Skeletal muscle tissue (tissue), 4 donors: ENCODE results near the gene MEG3. TPM values are rescaled to one million over a fixed set of nuclear protein-coding genes. Genes with fewer than 3 reads are reported as not detected.

Source experiments
- H3K27ac ChIP-seq: one replicate; pipeline ENCODE4 v1.7.0; 2013; ENCODE audit warnings: mild to moderate bottlenecking, low read depth, low read length, inconsistent platforms
- H3K27me3 ChIP-seq, 3 donors: one replicate each; pipeline ENCODE4 v1.7.0; 2013; ENCODE audit warnings: low read length in 3 of 3; ENCODE audit not compliant: control insufficient read depth in 3 of 3, insufficient read depth in 3 of 3
- H3K36me3 ChIP-seq, 3 donors: one replicate each; pipeline ENCODE4 v1.7.0; 2013; ENCODE audit warnings: low read length in 3 of 3; ENCODE audit not compliant: control insufficient read depth in 3 of 3, insufficient read depth in 3 of 3
- H3K4me1 ChIP-seq, 3 donors: one replicate each; pipeline ENCODE4 v1.7.0; 2013; ENCODE audit warnings: low read length in 3 of 3, mild to moderate bottlenecking in 3 of 3; ENCODE audit not compliant: control insufficient read depth in 3 of 3, insufficient read depth in 3 of 3
- H3K4me3 ChIP-seq, 3 donors: one replicate each; pipeline ENCODE4 v1.7.0; 2013; ENCODE audit warnings: low read length in 3 of 3
- H3K9ac ChIP-seq, 3 donors: one replicate each; pipeline ENCODE4 v1.7.0; 2013; ENCODE audit warnings: low read length in 3 of 3, mild to moderate bottlenecking in 3 of 3, moderate library complexity in 2 of 3, low read depth in 1 of 3
- H3K9me3 ChIP-seq, 3 donors: one replicate each; pipeline ENCODE4 v1.7.0; 2013; ENCODE audit warnings: low read length in 3 of 3; ENCODE audit not compliant: control insufficient read depth in 3 of 3
- total RNA-seq: library from RNA; depleted of rRNA; stranded (reverse); fragments of >200 nt; gene quantifications from one replicate; pipeline ENCODE4 v1.2.3, GENCODE V29; 2014
- donor health status: Osteomylitis.

Gene MEG3
- 587 TPM for total RNA-seq

DNA sequence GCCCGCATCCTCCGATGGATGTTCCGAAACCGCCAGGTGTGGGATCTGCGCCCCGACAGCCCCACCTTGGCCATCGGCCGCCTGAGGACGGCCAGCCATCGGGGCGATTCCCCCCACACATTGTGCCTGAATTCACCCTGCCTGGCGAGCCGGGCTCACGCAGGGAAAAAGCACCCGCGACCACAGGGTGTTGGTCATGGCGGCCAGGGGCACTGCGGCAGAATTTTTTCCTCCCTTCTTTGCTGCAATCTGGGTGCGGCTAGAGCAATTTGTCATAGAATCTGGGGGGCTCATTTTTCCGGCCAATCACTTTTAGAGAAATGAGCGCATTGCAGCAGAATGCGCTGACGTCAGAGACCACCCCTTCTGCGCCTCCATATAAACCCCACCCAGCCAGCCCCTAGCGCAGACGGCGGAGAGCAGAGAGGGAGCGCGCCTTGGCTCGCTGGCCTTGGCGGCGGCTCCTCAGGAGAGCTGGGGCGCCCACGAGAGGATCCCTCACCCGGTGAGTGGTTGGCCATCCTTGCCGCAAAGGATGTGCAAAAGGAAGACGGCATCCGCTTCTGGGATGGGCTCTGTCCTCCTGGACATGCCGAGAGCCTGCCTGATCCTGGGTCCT lies at the start of gene MEG3:
Gene MEG3, plus strand, starts transcription at position 406 of the 619 bp plus-strand sequence.
- Histone ChIP-seq H3K9ac (peak within 1 kb of the TSS in 2 of 3 donors; percentile 33 to 43), H3K36me3 (no peaks in the 10 kb centered on the region), H3K4me3 (peak within 1 kb of the TSS; percentile 31 to 52 (median 45)), H3K9me3 (no peaks in the 10 kb centered on the region), H3K27me3 (peaks cover 26 to 44% (median 32%) of the 10 kb centered on the region in 3 donors), H3K4me1 (peaks cover 0 to 4% (median 0%) of the 10 kb centered on the region in 3 donors), H3K27ac (peak within 1 kb of the TSS; percentile 36)

DNA sequence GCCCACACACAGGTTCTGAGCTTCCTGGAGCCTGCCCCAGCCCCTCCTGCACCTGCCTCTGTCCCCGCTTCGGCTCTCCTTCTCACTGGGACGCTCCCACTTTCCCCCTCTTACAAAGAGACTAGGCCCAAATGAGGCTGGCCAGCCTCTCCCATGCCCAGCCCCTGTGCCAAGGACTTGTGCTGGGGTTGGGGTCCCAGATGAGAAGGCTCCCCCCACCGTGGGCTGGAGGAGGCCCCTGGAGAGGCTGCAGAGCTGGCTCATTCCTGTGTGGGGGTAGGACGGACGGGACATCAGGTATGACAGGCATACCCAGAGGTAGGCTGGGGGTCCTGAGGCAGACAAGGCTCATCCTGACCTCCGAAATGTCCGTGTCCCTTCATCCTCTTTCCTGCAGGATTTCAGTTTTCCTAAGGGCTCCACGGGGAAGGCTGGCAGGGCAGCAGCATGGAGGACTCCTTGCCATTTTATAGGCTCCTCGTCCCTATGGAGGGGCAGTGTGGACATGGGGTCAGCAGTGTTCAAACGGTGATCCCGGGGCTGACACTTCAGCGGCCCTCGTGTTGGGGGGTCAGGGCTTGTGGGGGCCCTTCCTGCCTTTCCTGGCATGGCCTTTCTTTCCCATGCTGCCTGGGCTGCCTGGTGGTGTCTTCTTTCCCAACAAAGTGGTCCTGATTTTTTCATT lies 49.1 kb upstream of the MEG3 start:
- H3K9ac ChIP-seq: peak overlapping the region in 1 of 3 donors; percentile 54
- no peaks in the 10 kb centered on the region for H3K9me3 ChIP-seq
- H3K27me3 ChIP-seq: peaks cover 0 to 15% (median 15%) of the 10 kb centered on the region in 3 donors
- H3K4me3 ChIP-seq: no peak overlapping the region
- peaks cover 24 to 44% (median 38%) of the 10 kb centered on the region in 3 donors for H3K4me1 ChIP-seq
- no peak overlapping the region for H3K27ac ChIP-seq
- H3K36me3 ChIP-seq: no peaks in the 10 kb centered on the region

DNA sequence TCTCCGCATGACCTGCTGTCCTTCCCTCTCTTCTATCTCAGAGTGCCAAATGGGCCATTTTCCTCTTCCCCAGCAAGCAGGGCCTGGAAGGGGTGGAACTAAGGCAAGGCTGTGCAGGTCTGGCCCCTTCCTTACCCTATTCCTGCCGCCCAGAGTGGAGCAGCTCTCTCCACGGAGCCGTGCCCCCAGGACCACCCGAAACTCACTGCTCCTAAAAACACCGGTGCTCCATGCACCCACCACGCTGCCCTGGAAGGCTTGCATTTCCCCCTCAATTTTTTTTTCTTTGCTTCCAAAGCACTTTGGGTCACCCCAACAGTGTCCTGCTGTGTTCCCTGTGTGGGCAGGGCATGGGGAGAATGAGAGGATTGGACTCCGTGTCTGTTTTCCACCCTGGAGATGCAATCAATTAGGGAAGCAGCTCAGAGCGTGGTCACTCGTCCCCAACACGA lies 48.5 kb upstream of the MEG3 start:
- Histone ChIP-seq H3K4me1 (peaks cover 24 to 44% (median 38%) of the 10 kb centered on the region in 3 donors), H3K27ac (peak overlapping the region; percentile 71), H3K27me3 (peaks cover 0 to 11% (median 11%) of the 10 kb centered on the region in 3 donors), H3K9me3 (no peaks in the 10 kb centered on the region), H3K36me3 (no peaks in the 10 kb centered on the region), H3K9ac (peak overlapping the region in 1 of 3 donors; percentile 54), H3K4me3 (no peak overlapping the region)

DNA sequence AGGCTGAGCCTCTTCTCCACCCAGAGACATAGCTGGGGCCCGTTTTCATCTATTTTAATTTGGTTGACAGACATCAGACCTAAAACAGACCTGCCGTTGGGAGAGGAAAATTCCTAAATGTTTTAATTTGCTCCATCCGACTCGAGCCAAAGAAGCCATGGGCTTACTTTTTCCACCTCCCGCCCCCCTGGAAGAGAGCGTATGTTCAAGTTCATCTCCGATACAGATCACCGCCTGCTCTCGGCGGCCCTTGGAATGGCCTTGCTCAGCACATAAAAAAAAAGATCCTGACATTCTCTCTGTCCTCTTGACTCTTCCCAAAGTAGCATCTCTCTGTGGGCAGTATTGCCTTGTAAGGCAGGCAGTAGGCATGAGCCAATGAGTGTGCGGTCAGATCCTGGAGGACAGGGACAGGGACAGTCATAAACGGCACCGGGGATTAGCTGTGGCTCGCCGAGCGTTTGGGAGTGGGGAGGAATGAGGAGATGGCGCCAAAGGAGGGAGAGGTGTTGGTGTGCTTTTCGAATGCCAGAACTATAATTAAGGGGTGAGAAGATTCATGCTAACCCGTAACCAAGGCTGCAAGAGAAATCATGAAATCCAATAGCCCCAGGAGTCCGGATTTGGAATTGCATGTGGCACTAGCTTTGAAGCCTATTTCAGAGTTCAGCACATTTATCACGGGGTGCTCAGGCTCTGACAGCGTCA lies 47.9 kb upstream of the MEG3 start:
- peaks cover 0 to 11% (median 9%) of the 10 kb centered on the region in 3 donors for H3K27me3 ChIP-seq
- H3K27ac ChIP-seq: peak overlapping the region; percentile 71
- peaks cover 24 to 44% (median 38%) of the 10 kb centered on the region in 3 donors for H3K4me1 ChIP-seq
- no peaks in the 10 kb centered on the region for H3K36me3 ChIP-seq
- no peak overlapping the region for H3K4me3 ChIP-seq
- no peaks in the 10 kb centered on the region for H3K9me3 ChIP-seq
- peak overlapping the region in 1 of 3 donors; percentile 54 for H3K9ac ChIP-seq

DNA sequence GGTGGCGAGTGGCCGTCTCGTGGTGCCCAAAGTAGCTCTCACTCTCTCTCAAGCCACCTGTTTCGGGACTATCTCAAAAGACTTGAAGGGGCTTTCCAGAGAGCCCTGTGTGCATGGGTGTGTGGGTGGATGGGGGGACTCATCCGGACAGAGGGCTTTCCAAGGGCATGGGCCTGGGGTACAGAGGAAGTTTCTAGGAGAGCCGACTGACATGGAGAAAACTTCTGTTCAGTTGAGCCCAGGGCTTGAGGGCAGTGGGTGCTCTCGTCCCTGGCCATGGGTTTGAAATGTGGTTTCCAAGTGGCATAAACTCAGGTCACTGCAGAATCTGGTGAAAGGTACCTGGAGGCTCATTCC lies 47.4 kb upstream of the MEG3 start:
- H3K9me3 ChIP-seq: no peaks in the 10 kb centered on the region
- peak overlapping the region in 1 of 3 donors; percentile 29 for H3K4me3 ChIP-seq
- peak overlapping the region in 1 of 3 donors; percentile 50 for H3K9ac ChIP-seq
- peaks cover 24 to 44% (median 38%) of the 10 kb centered on the region in 3 donors for H3K4me1 ChIP-seq
- H3K36me3 ChIP-seq: no peaks in the 10 kb centered on the region
- peaks cover 0 to 11% (median 9%) of the 10 kb centered on the region in 3 donors for H3K27me3 ChIP-seq
- H3K27ac ChIP-seq: peak overlapping the region; percentile 71

DNA sequence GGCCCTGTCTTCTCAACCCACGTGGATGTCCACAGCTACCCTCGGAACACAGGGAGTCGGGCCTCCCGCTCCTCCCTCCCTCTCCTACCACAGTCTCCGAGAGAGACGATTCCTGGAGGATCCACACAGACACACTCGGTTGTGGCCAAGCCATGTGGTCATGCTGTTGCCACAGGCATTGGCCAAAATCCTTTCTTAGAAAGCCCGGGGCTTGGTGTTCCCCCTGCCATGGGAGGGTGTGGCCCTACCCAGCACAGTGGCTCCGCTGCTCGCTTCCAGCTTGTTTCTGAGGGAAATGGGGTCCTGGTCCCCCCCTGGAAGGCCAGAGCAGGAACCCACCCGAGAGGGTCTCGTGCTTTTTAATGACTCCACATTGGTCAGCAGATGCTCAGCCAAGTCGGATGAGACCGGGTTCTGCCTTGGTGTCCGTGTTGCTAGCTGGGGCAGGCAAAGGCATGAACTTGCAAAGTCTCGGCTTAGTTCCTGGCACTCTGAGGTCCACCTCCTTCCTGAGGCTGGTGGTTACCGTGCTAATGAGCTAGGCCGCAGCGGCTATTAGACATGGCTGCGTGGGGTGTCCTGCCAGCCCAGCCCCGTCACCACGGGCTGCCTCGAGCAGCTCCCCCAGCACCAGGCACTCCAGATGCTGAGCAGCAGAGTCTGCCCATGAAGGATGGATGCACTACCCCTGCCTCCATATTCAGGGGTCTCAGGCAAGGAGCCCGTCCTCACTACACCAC lies 46.8 kb upstream of the MEG3 start:
- Histone ChIP-seq H3K27me3 (peaks cover 0 to 11% (median 6%) of the 10 kb centered on the region in 3 donors), H3K4me3 (no peak overlapping the region), H3K27ac (peak overlapping the region; percentile 71), H3K4me1 (peaks cover 24 to 44% (median 38%) of the 10 kb centered on the region in 3 donors), H3K9me3 (no peaks in the 10 kb centered on the region), H3K36me3 (no peaks in the 10 kb centered on the region), H3K9ac (peak overlapping the region in 1 of 3 donors; percentile 50)

DNA sequence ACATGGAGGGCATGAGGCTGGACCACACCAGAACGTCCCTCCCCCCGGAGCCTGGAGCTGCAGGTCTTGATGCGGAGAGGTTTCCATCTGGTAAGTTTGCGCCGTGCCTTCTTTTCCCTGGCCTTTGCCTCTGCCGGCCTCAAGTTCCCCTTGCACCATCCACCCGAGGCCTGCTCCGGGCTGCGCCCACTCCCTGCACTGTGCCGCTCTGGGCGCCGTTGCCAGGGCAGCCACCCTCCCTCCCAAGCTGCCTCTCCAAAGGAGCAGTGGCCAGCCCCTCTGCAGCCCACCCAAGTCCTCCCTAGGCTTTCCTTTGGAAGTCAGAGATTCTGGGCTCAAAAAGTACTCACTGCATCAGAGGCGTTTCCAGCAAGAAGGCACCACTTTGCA lies 46.2 kb upstream of the MEG3 start:
- H3K4me3 ChIP-seq: no peak overlapping the region
- H3K27ac ChIP-seq: no peak overlapping the region
- peaks cover 0 to 11% (median 9%) of the 10 kb centered on the region in 3 donors for H3K27me3 ChIP-seq
- peaks cover 24 to 44% (median 38%) of the 10 kb centered on the region in 3 donors for H3K4me1 ChIP-seq
- no peaks in the 10 kb centered on the region for H3K36me3 ChIP-seq
- peak overlapping the region in 1 of 3 donors; percentile 8 for H3K9ac ChIP-seq
- H3K9me3 ChIP-seq: no peaks in the 10 kb centered on the region

DNA sequence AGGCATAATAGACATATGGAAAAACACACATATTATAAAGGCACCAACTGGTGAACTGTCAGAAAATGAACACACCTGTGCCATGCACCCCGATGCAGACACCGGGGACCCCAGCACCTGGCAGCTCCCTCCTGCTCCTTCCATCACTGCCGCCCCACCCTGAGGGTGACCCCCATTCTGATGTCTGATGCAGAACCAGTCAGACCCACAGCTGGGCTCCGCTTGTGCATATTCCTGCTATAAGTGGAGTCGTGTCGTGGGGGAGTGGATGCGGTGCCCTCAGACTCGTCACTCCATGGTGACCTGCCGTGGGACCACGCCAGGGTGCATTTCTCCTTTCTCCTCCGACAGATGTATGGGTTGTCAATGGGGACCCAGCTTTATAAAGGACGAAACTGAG lies 45.7 kb upstream of the MEG3 start:
- Histone ChIP-seq H3K36me3 (no peaks in the 10 kb centered on the region), H3K27me3 (peaks cover 0 to 11% (median 11%) of the 10 kb centered on the region in 3 donors), H3K9ac (no peak overlapping the region), H3K4me3 (no peak overlapping the region), H3K27ac (no peak overlapping the region), H3K9me3 (no peaks in the 10 kb centered on the region), H3K4me1 (peaks cover 24 to 43% (median 38%) of the 10 kb centered on the region in 3 donors)

DNA sequence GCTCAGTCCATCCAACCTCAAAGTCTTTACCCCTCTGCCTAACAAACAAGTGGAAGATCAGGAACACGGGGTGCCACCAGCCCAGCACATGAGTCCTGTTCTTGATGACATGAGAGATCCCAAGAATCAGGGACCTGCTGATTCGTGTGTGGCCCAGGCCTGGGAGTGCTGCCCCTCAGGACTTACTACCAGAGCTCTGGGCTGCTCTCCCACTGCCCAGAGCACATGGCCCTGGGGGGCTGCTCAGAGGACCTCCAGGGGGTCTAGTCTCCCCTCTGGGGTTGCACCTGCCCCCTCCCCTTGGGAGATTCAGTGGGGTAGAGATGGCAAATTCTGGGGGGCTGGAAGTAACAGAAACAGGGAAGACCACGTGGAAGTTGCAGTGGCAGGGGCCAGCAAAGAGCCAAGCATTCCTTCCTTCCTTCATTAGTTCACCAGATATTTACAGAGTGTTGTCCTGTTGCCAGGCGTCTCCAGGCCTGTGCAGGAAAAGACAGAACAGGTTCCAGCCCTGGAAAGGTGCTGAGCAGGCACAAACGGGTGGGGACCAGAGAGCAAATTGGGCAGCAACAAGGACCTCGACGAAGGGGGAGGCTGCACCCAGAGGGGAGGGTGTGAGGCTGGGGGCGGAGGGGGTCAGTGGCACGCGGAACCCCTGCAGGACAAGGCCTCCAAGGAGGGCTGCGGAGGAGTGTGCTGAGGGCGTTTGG lies 45.1 kb upstream of the MEG3 start:
- peaks cover 0 to 15% (median 14%) of the 10 kb centered on the region in 3 donors for H3K27me3 ChIP-seq
- no peak overlapping the region for H3K4me3 ChIP-seq
- no peaks in the 10 kb centered on the region for H3K9me3 ChIP-seq
- H3K36me3 ChIP-seq: no peaks in the 10 kb centered on the region
- H3K9ac ChIP-seq: no peak overlapping the region
- H3K4me1 ChIP-seq: peaks cover 24 to 37% (median 32%) of the 10 kb centered on the region in 3 donors
- H3K27ac ChIP-seq: no peak overlapping the region
